Measurements from ENCODE around the gene DAPK3.

Gene DAPK3

DNA sequence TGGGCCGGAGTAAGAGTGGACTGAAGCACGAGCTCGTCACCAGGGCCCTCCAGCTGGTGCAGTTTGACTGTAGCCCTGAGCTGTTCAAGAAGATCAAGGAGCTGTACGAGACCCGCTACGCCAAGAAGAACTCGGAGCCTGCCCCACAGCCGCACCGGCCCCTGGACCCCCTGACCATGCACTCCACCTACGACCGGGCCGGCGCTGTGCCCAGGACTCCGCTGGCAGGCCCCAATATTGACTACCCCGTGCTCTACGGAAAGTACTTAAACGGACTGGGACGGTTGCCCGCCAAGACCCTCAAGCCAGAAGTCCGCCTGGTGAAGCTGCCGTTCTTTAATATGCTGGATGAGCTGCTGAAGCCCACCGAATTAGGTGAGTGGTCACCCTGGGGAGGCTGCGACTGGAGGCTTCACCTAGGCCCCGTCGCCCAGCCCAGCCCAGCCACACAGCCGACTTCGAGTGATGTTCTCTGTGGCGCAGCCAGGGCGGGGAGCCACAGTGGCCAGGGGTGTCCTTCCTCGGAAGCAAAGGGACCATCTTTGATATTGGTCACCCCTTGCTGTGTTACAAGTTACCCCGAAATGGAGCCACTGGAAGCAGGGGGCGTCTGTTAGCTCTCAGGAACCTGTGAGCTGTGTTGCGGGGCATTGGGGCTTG is 42.2 kb upstream of the DAPK3 start:
- no peak for TF ChIP-seq SIN3A (IDR thresholded peaks at IDR 0.05; ENCODE audit: borderline replicate concordance, insufficient read depth, low read length)
- no peak for TF ChIP-seq TAF1 (IDR thresholded peaks at IDR 0.05; ENCODE audit: borderline replicate concordance, insufficient read depth, low read length)
- TF ChIP-seq FOXP2 (optimal IDR thresholded peaks at IDR 0.05; ENCODE audit: borderline replicate concordance, extremely low read depth, extremely low read length, insufficient read depth) = no peak
- no peak for TF ChIP-seq POLR2AphosphoS5 (IDR thresholded peaks at IDR 0.05; ENCODE audit: low read depth, low read length)
- TF ChIP-seq, protein P1, sequence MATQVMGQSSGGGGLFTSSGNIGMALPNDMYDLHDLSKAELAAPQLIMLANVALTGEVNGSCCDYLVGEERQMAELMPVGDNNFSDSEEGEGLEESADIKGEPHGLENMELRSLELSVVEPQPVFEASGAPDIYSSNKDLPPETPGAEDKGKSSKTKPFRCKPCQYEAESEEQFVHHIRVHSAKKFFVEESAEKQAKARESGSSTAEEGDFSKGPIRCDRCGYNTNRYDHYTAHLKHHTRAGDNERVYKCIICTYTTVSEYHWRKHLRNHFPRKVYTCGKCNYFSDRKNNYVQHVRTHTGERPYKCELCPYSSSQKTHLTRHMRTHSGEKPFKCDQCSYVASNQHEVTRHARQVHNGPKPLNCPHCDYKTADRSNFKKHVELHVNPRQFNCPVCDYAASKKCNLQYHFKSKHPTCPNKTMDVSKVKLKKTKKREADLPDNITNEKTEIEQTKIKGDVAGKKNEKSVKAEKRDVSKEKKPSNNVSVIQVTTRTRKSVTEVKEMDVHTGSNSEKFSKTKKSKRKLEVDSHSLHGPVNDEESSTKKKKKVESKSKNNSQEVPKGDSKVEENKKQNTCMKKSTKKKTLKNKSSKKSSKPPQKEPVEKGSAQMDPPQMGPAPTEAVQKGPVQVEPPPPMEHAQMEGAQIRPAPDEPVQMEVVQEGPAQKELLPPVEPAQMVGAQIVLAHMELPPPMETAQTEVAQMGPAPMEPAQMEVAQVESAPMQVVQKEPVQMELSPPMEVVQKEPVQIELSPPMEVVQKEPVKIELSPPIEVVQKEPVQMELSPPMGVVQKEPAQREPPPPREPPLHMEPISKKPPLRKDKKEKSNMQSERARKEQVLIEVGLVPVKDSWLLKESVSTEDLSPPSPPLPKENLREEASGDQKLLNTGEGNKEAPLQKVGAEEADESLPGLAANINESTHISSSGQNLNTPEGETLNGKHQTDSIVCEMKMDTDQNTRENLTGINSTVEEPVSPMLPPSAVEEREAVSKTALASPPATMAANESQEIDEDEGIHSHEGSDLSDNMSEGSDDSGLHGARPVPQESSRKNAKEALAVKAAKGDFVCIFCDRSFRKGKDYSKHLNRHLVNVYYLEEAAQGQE (IDR thresholded peaks at IDR 0.05; ENCODE audit: insufficient read depth in 1 of 2, low read depth in 2 of 2, low read length in 2 of 2) = no peak

DNA sequence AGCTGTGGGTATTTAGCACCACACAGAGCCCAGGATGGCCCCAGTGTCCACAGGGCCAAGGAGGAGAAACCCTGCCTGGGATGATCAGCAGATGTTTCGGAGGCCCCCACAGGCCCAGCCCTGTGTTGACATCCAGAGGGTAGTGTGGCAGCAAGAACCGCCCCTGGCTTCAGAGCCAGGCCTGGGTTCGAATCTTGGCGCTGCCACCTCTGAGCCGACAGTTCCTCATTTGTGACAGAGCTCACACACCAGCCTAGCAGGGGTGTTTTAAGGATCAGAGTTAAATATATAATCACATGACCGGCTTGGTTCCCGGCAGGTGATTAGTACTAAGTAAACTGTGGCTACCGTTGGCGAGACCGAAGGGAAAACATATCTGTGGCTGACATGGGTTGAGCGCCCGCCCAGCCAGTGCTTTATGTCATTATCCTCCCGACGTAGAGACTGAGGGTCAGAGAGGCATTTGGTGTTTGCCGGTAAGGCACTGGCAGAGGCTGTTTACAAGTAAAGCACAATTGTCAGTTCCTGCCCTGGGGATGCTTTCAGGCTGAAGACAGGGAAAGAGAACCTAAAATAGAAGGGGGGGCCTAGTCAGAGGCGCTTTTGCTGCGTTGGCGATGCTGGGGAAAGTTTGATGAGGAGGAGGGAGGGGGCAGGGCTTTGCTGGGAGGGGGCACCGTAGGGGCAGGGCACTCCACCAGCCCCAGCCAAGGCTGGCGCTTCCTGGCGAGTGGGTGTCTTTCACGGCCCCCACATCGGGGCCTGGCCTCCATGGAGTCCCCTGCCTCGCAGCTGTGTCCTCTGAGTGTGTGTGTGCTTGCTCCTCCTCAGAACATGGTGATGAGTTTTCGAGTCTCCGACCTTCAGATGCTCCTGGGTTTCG is 41.4 kb upstream of the DAPK3 start:
- TF ChIP-seq, protein P1 (IDR thresholded peaks at IDR 0.05; ENCODE audit: insufficient read depth in 1 of 2, low read depth in 2 of 2, low read length in 2 of 2) = no peak
- TF ChIP-seq FOXP2 (optimal IDR thresholded peaks at IDR 0.05; ENCODE audit: borderline replicate concordance, extremely low read depth, extremely low read length, insufficient read depth) (no peak), POLR2AphosphoS5 (IDR thresholded peaks at IDR 0.05; ENCODE audit: low read depth, low read length) (no peak), SIN3A (IDR thresholded peaks at IDR 0.05; ENCODE audit: borderline replicate concordance, insufficient read depth, low read length) (no peak), TAF1 (IDR thresholded peaks at IDR 0.05; ENCODE audit: borderline replicate concordance, insufficient read depth, low read length) (no peak)

DNA sequence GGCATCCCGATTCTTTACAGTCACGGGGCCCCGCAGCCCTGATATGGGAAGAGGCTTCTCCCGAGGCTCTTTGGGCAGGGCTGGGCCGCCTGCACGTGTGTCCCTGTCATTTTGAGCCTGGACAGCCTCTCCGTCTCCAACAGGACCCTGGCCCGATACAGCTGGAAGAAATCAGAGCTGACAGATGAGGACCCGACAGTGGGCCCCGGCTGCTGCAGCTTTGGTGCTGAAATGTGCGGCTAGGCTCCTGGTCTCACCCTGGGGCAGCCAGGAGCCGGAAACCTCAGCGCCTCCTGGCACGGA is 39.9 kb upstream of the DAPK3 start:
- TF ChIP-seq, protein P1 (IDR thresholded peaks at IDR 0.05; ENCODE audit: insufficient read depth in 1 of 2, low read depth in 2 of 2, low read length in 2 of 2) = no peak
- no peak for TF ChIP-seq POLR2AphosphoS5 (IDR thresholded peaks at IDR 0.05; ENCODE audit: low read depth, low read length)
- no peak for TF ChIP-seq FOXP2 (optimal IDR thresholded peaks at IDR 0.05; ENCODE audit: borderline replicate concordance, extremely low read depth, extremely low read length, insufficient read depth)
- TF ChIP-seq SIN3A (IDR thresholded peaks at IDR 0.05; ENCODE audit: borderline replicate concordance, insufficient read depth, low read length) = no peak
- TF ChIP-seq TAF1 (IDR thresholded peaks at IDR 0.05; ENCODE audit: borderline replicate concordance, insufficient read depth, low read length) = no peak

DNA sequence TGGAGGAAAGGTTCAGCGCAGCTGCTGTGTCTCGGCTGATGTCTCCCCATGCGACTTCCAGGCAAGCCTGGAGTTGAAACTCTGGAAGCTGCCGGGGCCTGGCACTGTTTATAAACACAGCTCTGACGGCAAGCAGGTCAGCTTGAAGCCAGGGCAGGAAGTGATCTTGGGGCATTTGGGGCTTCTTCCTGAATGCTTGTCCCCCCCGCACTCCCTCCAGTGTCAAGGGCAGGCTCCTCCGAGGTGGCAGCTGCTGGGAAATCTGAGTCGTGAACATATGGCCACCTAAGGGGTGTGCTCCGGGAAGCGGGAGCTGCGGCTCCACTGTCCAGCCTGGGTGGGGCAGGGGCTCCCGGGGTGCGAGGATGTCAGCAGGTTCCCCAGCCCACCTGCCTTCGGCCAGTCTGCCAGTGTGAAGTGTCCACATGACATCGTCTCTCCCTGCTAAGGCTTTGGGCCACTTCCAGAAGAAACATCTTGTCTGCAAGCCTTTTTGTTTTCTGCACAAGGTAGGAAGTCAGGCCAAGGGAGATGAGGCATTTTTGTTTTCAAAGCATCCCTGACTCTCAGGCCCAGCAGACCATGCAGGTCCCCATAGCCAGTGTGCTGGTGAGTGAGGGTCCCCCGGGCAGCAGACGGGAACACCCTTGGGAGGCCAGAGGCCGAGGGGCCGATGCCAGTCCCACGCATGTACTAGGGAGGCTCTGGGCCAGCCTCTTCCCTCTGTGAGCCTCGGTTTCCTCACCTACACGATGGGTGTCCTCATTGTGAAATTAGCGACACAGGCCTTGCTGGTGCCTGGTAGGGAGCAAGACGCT is 39.3 kb upstream of the DAPK3 start:
- TF ChIP-seq, protein P1 (IDR thresholded peaks at IDR 0.05; ENCODE audit: insufficient read depth in 1 of 2, low read depth in 2 of 2, low read length in 2 of 2) = no peak
- no peak for TF ChIP-seq FOXP2 (optimal IDR thresholded peaks at IDR 0.05; ENCODE audit: borderline replicate concordance, extremely low read depth, extremely low read length, insufficient read depth)

Data from PFSK-1 (cell line).